Fibroblast of skin of left biceps (primary cell): ENCODE results near the gene KLHL26.
"Not testable (repeated sequence)": the region's sequence is repeated elsewhere in the genome, so short reads cannot be mapped to it uniquely, and the experiment has no call there.

ENCODE experiments used
- DNase-seq, 2 experiments: peaks; one replicate each; pipeline ENCODE4 v3.0.0-alpha.2; 2013; ENCODE audit warnings: low read depth in 2 of 2

The KLHL26 gene, protein sequence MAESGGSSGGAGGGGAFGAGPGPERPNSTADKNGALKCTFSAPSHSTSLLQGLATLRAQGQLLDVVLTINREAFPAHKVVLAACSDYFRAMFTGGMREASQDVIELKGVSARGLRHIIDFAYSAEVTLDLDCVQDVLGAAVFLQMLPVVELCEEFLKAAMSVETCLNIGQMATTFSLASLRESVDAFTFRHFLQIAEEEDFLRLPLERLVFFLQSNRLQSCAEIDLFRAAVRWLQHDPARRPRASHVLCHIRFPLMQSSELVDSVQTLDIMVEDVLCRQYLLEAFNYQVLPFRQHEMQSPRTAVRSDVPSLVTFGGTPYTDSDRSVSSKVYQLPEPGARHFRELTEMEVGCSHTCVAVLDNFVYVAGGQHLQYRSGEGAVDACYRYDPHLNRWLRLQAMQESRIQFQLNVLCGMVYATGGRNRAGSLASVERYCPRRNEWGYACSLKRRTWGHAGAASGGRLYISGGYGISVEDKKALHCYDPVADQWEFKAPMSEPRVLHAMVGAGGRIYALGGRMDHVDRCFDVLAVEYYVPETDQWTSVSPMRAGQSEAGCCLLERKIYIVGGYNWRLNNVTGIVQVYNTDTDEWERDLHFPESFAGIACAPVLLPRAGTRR

DNA sequence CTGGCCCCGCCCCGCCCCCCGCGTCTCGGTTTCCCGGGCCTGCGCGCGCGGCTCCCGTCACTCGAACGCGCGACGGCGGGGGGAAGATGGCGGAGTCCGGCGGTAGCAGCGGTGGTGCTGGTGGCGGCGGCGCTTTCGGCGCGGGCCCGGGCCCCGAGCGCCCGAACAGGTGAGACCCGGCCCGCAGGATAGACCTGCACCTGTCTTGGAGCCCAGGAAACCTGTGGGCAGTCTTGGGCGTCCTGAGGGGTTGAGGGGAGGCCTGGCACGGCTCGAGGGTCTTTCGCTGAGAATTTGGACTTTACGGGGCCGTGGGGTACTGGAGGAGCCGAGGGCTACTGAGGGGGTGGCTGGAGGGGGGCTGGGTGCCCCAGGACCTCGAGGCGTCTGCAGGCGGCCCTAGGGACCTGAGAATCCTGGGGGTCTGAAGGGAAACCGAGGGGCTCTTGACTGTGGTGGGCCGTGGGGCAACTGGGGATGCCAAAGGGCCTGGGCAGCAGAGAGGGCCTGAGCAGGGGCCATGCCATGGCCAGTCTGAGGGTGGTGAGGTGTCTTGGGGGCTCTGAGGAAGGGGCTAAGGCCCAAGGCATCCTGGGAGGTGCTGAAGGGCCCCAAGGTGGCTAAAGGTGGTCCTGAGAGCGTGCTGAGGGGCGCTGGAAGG, at the start of gene KLHL26:
Gene KLHL26, plus strand, starts transcription at position 60 of the 661 bp plus-strand sequence. Its CDS starts 27 bp downstream, at position 87.
- no peak for DNase-seq

DNA sequence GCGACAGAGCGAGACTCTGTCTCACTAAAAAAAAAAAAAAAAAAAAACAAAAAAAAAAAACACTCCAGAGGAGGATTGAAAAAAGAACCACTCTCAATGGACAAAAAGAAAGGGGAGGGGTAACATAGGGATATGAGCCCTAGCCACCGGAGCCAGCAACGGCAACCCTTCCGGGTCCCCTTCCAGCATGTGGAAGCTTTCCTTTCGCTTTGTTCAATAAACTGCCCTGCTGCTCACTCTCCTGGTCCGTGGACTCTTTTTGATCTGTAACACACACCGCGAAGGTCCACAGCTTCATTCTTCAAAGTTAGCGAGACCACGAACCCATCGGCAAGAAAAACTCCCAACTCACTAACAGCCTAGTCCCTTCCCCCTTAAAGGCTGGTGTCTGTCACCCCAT, 49.3 kb upstream of the KLHL26 start:
- DNase-seq, result no peak

DNA sequence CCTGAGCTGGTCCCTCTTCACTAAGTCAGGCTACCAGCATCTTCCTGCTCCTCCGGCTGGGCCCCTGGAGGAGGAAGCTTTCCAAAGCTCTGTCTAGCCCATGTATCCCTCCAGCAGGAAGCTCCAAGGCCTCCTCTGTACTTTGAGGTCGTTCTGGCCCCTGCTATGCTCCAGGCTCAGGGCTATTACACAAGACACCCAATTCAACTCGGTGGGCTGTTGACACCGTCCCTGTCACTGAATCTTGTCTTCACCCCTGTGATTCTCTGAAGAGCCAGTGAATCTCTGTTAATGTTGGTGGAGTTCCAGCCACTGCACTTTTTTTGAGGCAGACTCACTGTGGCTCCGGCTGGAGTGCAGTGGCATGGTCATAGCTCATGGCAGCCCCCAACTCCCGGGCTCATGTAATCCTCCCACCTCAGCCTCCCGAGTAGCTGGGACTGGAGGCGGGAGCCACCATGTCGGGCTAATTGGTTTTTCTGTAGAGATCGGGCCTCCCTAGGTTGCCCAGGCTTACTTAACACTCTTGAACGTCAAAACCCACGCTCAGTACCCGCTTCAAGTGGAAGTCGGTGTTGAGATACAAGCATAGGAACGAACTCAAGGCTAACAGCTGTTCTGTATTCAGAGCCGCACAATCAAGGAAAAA, 48.7 kb upstream of the KLHL26 start:
- no peak for DNase-seq

DNA sequence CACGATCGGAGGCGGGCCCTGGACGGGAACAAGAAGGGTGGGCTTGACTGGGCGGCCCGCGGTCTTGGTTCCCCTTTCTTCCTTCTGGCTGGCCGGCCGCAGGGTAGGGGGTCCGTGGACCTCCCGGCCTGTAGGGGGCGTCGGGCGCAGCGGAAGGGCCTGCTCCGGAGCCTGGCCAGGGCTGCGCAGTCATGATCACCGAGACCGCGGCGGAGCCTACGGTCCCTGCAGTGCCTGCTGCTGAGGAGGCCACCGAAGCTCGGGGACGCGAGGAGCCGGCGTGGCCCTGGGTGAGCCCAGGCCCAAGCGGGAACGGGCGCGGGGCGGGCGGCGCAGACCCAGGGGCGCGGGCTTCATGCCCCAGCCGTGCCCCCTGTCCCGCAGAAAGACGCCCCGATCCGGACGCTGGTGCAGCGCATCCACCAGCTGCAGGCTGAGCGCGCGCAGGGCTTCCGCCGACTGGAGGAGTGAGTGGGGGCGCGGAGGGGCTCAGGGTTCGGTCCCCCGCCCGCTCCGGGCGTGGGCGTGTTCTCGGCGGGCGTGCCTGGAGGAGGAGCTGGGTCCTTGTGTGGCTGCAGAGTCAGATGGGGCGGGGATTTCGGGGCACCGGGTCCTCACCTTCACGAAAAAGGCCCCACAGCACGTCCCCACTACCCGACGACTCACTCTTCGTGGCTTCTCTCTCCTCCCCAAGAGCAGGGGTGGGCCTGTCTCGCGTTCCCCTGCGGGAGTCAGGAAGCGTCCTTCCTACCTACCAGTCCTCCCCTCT, 48.0 kb upstream of the KLHL26 start, which contains the start of gene REX1BD:
Gene REX1BD, plus strand, starts transcription at position 188 of the 769 bp plus-strand sequence. Its CDS starts 4 bp downstream, at position 192.
- DNase-seq, result peak in 1 of 2 experiments; percentile 34

DNA sequence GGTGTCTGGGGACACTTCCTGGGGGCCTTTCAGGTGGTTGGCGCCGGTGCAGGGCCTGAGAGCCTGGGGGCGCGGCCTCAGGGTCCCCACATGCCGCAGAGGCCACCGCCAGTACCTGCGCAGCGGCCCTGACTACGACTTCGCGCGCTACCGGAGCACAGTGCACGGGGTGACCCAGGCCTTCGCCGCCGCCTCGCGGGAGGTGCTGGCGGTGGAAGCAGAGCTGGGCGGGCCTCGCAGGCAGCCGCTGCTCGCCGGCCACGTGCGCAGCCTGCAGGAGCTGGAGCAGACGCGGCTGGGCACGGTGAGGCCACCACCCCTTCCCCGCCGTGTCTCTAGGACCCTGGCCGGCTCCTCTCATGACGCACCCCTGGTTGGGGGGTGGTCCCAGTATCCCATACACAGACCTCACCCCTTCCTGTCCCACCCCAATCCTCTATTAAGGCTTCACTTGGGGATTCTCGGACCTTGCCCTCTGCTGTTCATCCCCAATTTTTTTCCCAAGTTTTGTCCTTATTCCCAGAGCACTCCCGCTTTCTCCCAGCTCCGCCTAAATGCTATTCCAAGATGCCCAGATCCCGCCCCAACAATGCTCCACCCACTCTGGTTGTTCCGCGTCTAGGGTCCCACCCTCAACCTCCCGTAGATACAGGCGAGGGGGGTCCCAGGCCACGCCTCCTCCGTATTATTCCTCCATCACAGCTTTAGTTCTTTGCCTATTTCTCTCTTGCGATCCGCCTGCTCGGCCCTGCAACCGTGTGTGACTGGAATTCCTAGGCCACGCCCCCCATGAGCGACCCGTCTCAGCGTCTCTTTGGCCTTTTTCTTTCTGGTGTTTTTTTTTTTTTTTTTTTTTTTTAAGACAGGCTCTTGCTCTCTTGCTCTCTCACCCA, 47.2 kb upstream of the KLHL26 start:
- DNase-seq, result peak in 1 of 2 experiments; percentile 28

DNA sequence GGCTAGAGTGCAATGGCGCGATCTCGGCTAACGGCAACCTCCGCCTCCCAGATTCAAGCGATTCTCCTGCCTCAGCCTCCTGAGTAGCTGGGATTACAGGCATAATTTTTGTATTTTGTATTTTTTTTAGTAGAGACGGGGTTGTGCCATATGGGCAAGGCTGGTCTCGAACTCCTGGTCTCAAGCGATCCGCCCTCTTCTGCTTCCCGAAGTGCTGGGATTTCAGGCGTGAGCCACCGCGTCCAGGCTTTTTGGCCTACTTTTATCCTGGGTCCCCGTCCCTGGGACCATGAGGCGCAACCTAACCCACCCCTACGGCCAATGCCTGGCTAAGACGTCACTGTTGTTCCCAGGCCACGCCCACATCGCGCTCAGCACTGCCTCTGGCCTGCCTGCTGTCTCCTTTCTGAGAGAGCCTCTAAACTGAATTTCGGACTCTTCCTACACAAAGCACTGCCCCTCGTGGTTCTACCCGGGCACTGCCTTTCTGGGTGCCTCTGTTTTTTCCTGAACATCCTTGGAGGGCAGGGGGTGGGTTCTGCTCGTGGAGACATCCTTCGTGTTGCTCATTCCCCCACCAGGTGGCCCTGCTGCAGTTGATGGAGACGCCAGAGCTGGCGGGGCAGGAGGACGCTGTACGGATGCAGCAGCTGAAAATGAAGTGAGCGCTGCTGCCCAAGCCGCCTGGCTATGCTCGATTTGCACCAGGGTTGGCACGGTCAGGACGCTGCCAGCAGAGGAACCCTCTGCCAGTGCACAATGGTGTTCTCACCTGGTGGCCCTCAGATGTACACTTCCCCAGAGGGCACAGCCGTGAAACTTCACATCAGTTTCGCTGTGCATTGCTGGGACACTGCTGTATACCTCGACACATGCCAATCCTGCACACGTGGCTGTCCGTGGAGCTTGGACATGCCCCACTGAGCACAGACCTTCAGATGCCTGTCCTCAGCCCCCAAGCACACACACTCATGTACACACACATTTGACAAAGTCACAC, 46.3 kb upstream of the KLHL26 start:
- DNase-seq, result peak in 1 of 2 experiments; percentile 50

DNA sequence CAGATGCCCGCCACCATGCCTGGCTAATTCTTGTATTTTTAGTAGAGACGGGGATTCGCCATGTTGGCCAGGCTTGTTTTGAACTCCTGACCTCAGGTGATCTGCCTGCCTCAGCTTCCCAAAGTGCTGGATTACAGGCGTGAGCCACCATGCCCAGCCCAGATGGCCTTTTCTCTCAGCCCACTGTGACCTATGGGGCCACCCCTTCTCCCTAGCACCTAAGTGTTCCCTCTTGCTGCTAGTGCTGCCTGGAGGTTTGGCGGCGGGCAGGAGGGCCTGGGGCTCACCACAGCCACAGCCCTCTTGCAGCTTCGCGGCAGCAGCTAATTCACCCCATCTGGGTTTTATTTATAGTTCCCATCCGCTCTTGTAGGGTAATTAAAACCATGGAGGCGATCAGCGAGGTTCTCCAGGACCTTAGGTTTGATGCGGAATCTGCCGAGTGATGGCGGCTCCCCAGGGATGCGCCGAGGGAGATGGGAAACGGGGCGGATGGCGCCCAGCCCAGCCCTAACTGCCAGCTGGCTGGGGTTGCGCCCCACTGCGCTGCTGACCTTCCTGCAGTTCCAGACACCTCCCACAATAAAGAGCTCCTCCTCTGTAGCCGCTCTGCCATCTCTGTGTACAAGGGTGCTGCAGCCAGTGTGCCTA, 45.0 kb upstream of the KLHL26 start:
- peak; percentile 64 to 66 for DNase-seq

DNA sequence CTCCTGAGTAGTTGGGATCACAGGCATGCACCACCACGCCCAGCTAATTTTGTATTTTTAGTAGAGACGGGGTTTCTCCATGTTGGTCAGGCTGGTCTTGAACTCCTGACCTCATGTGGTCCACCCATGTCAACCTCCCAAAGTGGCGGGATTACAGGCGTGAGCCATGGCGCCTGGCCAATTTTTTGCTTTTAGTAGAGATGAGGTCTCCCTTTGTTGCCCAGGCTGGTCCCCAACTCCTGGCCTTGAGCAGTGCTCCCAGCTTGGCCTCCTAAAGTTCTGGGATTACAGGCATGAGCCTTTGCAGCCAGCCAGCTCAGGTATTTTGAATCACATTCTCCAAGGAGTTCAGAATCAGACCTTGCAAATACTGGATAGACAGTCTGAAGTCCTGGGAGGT, 44.1 kb upstream of the KLHL26 start:
- not testable (repeated sequence) for DNase-seq

DNA sequence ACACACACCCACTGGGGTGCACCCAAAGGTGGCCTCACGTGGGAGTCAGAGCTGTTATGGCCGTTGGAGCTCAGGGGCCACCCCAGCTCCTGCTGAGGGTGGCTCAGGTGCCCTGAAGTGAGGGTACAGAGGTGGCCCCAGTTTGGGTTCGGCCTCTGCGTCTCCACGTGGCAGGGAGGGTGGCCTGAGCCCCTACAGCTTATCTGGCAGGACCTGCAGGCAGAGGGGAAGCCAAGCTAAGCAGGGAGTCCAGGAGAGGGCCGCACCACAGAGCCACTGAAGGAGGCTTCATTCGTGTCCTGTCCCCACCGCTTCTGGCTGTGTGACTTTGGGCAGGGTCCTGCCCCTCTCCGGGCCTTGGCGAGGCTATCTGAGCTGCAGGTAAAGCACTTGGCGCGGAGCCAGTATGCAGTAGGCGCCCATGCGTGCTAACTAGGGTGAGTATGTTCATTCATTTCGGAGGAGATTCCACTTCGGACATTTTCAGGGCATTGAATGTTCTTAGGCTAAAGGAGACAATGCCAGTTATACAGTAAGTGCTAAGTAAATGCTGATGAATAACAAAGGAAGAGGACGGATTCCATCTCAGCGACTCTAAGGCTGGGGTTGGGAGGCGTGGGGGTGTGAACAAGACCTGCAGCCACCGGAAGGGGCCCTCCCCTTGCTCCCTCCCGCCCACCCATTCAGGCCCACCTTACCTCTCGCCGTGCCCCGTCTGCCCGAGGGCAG, 43.3 kb upstream of the KLHL26 start:
- DNase-seq, result no peak

DNA sequence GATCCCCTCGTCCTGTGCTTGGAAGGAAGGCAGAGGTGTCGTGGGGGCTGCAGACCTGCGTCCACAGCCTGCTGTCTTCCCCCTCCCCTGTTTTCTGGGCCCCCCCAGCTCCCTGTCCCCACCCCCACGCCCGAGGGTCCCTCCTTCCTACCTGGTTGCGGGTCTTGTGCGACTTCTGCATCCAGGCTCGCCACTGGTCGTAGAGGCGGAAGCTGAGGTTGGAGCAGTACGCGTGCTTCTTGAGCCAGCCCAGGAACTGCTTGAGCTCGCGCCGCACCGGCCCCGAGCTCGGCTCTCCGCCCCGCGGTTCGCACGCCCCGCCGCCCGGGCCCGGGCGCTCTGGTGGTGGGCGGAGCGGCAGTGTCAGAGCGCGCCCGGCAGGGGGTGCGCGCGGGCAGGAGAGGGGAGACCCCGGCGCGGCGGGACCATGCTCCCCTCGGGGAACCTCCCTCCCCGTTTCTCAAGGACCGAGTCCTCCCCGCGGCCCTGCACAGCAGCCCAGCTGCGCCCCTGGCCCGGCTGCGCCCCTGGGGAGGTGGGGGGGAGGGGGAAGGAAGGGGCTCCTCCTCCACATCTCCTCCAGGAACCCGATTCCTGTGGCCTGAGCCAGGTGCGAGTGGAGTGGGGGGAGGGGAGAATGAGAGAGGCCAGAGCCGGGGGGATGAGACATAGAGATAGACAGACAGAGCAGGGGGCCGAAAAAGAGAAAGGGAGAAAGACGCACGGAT, 42.6 kb upstream of the KLHL26 start:
- peak in 1 of 2 experiments; percentile 28 for DNase-seq

DNA sequence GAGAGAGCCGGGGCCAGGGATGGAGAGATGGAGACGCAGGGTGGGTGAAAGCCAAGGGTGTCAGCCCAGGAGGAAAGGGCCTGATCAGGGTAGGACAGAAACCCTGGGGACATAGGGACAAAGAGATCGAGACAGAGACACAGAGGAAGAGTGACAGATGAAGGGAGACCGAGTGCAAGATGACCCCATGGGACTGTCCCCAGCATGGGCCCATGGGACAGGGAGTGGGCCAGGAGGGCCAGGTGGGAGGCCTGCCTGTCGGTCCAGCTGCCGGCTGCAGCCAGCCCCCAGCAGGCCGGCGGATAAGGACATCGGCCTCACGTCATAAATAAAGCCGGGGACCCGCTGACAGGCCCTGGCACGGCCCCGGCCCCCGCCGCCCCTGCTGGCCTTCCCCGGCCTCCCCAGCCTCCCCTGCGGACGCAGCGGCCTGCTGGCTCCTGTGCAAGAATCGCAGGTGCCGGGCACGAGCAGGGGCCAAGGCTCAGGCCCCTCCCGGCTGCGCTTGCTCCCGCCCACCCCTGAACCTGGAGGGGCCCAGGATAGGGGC, 41.9 kb upstream of the KLHL26 start:
- no peak for DNase-seq

DNA sequence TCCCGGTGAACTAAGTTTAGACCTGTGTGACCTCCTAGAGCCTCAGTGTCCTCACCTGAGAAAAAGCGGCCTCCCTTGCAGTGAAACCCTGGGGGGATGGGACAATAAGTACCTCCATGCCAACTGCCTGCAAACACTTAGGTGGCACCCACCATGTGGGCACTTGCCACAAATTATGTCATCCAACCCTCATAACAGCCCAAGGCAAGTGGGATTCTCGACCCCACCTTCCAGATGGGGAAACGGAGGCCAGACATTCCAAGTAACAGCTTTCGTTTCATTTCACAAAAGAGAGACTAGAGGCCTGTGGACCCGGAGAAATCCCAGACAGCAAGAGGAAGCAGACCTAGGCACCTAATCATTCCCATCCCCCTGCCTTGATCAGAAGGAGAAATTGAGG, 41.4 kb upstream of the KLHL26 start:
- DNase-seq, result no peak

DNA sequence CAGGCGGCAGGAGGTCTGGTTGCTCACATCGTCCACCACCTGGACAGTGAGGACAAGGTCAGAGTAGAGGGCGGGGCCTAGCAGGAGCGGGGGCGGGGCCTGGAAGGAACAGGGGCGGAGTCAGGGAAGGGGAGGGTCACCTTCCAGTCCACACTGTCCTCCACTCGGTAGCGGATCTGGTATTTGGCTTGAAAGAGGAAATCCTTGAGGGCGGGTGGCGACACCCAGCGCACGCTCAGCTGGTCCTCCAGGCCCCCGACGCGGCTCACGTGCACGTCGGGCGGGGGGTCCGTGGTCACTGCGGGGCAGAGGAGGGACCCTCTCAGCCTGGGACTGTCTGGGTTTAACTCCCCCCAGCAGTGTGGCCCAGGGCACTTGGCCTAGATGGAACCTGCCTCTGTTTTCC, 40.1 kb upstream of the KLHL26 start:
- DNase-seq, result no peak

DNA sequence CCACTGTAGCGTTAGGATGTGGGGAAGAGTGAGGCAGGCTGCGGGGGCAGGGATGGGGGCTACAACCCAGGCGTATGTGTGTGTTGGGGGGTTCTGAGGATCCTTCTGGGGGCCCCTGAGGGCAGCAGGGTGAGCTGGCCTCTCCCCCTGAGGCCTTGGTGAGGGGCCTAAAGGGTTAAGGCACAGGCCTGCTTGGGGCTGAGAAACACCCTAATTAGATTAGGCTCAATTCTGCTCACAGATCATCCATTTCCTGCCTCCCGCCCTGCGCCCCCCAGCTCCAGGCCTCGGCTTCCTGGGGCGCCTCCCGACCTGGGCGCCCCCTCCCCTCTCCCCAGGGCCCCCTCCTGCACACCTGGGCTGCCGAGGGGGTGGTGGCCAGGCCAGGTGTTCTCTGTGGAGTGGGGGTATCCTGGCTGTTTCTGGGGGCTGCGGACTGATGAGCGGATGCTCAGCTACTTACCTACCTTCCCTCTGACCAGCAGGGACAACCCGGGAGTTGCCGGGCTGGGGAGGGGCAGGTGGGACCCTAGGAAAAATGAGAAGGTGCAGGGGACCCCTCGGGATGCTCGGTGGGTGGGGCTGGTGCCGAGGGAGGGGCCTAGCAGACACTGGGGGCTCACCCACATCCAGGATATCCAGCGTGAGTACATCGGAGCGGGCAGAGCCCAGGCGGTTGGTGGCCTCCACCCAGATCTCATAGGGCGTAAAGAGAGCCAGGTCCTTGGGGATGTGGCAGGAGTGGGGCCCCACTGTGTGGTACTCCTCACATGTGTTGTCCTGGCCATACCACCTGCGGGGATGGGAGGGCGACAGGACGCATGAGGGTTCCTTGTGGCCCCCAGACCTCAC, 38.8 kb upstream of the KLHL26 start:
- no peak for DNase-seq

DNA sequence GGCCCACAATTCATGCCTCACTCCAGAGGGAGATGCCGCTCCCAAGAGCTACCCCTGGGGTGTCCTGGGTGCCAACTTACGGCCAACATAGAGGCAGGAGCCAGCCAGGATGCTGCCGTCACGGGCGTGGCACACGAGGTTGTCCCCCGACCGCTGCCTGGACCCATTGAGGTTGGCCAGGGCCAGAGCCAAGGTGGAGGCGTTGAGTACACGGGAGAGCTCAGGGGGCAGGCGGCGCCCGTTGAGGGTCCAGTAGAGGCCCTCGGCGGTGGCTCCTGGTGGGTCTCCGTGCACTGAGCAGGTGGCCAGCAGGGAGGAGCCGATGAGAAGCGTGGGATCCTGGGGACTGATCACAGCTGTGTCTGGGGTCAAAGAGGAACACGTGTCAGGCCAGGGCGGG, 37.3 kb upstream of the KLHL26 start:
- no peak for DNase-seq
